ENCODE measurements around the gene CEBPA.

Gene CEBPA

DNA sequence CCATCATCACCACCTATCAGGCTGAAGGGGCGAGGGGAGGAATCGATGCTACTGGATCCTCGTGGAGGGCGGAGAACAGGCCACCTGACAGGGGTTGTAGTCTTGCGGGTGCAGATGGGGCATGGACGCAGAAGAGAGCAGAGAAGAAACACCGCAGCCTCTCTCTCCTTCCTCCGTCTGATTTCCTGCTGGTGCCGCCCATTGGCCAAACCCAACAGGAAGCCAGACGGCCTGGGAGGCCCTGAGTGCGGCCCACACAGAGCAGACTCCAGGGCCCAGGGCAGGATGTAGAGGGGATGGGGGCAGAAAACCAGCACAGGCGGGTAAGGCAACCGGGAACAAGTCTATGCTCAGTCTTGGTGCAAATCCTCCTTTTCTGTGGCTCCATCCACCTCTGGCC is 15.4 kb downstream of the CEBPA start:
- no peak for DNase-seq

DNA sequence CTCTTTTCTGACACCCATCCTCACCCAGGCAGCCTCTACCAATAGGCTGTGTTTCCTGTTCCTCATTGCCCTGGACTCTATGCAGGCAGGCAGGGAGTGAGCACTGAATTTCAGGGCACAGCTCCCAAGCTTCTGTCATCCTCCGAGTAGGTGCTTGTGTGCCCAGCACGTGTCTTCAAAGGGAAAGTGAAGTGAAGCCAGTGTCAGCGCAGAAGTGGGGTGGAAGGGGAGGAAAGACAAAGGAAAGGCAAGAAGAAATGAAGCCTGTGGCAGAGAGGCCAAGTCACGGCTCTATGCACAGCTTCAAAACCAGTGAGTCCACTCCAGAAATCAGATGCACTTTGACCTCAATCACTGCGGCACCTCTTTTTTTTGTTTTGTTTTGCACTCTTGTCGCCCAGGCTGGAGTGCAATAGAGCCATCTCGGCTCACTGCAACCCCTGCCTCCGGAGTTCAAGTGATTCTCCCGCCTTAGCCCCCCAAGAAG is 16.9 kb downstream of the CEBPA start:
- DNase-seq: no peak

GRCh38 chr19:33284756-33285155 is 17.6 kb downstream of the CEBPA start:
- DNase-seq: no peak

DNA sequence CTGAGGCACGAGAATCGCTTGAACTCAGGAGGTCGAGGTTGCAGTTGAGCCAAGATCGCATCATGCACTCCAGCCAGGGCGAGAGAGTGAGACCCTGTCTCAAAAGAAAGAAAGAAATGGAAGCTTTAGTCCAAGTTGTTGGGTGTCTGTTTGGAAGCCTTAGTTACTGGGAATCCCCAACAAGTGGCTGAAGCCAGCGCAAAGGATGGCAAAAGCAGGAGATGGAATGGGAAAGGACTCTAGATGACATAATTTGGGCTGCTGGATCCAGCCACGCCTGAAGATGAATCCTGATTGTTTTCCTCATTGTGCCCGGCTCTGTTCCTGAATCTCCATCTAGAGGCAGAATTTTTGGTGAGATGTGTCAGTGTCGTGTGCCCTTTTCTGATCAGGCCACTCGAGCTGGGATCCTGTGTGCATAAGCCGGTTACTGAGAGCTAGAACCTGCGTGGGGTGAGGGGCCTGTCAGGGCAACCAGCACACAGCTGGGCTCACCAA is 18.1 kb downstream of the CEBPA start:
- DNase-seq: no peak

DNA sequence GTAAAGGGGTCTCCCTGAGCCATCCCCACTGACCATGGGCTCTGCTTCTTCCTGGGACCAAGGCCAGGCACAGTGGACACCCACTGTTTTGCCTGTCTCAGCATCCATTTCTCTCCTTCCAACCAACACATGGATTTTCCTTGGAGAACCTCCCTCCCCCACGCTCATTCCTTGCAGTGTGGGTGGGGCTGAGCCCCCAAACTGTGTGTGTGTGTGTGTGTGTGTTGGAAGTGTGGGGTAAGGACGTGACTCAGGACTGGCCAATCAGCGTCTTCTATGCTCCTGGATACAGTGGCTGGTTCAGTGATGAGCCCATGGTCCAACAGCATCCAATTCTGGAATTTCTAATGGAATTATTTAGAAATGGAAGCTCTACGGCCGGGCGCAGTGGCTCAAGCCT is 18.7 kb downstream of the CEBPA start:
- DNase-seq: no peak

DNA sequence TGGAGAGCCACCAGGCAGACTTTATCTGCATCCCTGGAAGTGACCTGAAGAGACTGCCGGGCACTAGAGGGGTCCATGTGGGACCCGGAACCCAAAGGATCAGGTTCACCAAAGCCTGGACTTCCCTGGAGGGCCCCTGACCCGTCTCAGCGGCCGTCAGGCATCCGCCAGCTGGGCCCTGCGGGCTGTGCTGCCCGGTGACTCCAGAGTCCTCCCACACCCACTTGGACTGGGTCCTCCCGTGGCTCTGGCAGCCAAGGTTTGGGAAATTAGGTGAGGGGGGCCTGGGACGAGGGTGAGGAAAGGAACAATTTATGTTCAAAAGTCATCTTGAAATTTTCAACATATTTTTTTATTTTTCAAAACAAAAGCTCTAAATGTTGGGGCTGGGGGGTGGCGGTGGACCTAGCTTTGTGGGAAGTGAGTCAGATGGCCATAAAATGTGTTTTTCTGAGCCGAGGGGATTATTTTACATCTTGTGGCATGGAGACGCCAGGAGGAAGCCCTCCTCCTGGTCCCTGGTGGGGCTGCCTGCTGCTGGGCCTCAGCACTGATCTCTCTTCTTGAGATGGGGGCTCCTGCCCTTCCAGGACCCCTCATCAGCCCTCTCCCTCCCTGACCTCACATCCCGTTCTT is 20.2 kb downstream of the CEBPA start:
- no peak for DNase-seq

DNA sequence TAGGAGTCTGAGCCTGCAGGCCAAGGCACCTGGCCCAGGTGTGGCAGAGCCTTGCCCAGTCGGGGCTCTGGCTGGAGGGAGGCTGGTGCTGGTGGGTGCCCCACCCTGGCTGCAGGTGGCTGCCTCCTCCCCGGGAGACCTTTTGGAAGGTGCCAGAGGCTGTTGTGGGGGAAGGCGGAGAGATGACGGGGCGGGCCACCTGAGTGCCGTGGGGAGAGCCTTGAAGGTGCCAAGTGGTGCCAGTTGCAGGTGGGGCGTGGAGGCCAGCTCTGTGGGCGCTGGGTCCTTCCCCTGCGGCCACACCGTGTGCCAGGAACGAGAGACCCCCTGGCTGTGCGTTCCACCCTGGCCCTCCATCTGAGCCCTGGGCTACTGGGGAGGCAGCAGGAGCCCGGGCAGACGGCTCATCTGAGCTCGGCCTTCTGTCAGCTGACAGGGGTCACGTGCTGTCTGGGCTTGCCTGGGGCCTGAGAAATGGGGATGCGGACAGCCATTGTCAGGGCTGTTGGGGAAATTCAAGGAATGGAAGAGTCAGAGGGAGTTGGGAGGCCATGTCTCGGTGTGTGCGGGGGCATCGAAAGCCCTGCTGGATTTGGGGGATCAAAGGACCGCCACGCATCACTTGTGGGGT is 20.9 kb downstream of the CEBPA start:
- DNase-seq: no peak

- DNase-seq: no peak
Measured at GRCh38 chr19:33280351-33280921, 21.9 kb downstream of the CEBPA start.

GRCh38 chr19:33279430-33280350 is 22.6 kb downstream of the CEBPA start:
- no peak for DNase-seq

DNA sequence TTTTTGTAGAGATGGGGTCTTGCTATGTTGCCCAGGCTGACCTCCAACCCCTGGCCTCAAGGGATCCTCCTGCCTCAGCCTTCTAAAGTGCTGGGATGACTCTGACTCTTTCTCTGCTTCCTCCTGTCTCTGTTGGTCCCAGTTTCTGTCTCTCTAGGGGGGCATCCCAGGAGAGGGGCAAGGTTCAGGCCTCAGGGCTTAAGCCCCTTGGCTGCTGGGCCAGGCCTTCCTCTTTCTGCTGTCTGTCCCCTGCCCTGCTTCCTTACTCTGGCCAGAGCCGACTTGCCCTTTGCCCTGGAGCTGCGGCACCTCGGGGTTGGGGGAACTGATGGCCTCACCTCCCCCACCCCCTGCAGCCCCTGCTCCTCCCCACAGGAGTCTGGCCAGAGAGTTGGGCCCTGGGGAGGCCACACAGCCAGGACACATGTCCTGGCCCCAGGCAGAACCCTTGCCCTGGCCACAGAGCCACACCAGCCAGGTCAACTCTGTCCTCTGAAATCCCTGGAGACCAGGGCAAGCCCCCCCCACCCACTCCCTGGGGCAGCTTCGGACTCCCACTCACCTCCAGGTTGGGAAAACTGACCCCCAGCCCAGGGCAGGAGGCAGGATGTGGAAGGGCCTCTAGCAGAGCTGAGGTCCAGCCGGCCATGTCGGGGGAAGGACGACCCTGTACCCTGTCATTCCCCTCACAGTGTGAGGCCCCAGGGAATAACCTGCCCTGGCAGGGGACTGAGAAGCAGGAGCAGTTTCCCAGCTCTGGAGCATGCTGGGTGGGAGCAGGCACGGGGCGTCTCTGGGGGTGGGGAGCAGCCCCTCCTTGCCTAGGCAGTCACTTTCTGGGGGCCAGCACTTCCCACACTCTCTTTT is 23.7 kb downstream of the CEBPA start:
- DNase-seq: no peak

DNA sequence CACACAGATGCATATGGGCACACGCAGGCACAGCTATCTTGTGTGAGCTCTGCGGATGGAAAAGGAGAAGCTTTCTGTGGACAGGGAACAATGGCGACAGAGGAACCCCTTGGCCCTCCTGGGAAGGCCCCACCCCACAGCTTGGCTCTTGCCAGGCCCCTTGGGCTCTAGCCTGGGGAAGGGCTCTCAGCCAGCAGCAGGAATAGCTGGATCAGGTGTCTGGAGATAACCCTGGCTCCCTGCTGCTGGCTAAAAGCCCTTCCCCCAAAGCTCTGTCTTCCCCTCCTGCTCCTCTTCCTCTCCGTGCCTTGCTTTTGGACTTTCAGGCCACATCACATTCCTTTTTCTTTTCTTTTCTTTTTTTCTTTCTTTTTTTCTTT is 24.3 kb downstream of the CEBPA start:
- DNase-seq: no peak

- DNase-seq: no peak
Measured at GRCh38 chr19:33277434-33277833, 24.9 kb downstream of the CEBPA start.

DNA sequence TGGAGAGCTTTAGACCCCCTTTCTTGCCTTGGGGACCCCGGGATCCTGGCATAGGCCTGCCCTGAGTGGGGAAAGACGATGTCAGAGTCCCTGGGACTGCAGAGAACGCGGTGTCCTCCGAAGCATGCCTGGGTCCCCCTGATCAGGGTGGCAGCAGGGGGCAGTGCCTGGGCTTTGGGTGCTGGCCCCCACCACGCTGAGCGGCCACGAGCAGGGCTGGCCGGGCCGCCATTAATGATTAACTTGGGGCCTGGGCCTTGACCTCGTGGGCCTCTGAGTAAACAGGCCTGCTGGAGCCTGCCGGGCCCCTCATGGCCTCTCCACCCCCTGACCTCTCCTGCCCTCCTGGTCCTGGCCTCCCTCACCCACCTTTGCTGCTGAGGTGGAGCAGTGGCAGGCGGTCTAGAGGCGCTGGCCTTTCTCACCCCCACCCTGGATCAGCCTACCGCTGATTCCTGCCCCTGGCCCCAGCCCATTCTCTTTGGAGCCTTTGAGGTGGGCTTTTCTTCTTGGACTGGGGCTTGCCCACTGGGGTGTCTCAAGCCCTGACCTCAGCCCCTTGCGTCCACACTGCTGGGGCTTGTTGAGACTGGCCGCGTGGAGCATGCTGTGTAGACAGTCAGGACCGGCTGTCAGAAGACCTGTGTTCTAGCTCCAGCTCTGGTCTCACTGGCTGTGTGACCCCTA is 26.3 kb downstream of the CEBPA start:
- no peak for DNase-seq

DNA sequence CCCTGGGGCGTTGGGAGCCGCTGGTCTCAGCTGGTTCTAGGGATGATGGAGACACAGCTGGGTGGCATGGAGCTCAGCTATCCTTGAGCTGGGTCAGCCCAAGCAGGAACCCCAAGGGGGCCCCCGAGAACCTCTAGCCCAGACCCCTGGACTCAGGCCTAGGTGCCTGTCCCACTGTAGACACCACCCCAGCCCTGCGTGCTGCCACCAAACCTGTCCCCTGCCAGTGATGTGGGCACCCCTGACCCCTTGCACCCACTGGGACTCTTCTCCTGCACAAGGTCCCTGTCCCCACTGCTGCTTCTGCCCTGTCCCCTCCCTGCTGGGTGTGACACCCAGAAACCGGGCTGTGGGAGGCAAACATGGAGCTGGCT is 26.8 kb downstream of the CEBPA start:
- DNase-seq: no peak

DNA sequence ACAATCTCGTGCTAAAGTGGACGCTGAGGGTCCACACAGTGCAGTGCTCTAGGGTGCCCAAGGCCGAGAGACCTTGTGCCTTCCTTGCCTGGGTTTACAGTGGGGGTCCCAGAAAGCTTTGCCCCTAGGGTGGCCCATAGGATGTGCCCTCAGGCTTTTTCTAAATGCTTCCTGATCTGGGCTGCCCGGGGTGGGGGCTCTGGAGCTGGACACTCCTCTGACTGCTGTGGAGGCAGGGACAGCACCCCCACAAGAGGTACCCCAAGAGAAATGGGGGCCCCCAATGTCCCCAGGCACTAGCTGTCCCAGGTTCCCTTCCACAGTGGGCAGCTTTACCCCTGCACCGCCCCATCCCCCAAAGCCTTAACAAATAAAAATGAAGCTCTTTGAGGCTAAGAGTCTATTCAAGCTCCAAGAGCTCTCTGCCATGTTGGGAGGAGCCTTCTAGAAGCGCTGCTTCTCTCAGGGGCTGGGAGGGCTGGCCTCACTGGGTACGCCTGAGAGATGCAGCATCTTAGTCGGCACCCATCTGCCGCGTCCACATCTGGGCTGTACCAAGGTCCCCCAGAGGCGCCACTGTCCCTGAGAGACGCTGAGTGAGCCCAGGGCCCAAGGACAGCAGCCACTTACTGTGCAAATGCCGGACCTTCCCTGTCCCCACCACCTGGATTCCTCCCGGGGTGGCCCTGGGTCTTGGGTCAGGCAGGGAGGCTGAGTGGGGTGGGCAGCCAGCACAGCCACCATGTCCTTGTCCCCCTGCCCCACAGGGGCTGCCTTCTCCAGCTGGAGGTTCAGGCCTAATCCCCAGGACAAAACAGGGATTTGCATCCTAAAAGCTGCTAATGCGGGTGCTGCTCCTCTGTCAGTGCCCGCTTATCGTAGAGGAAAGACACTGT is 27.4 kb downstream of the CEBPA start:
- DNase-seq: no peak

- DNase-seq: no peak
Measured at GRCh38 chr19:33273881-33274662, 28.3 kb downstream of the CEBPA start.

DNA sequence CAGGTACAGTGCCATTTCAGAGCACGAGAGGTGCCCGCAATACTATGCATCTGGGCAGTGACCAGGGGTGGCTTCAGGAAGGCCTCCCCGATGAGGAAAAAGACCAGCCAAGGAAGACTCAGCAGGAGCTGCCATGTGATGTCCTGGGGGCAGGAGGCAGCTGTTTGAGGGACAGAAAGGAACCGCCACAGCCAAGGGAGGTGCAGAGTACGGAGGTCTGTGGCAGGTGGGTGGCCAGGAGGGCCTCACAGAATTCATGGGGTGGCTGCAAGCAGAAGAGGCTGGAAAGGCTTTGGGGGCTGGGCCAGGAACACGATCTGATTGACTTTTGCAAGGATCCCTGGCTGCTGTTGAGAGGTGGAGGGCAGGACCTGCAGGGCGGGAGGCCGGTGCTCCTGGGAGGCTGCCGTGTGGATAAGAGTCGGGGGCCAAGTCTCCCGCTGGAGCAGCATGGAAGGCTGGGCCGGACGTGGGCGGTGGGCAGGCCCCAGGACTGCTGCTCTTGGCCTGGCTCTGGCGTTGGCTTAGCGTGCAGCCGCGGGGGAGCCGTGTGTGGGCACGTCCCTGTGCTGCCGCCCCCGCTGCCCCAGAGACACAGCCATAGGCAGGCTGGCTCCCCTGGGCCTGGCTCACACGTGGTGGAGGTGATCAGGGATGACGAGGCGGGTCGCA is 29.1 kb downstream of the CEBPA start:
- DNase-seq: no peak

DNA sequence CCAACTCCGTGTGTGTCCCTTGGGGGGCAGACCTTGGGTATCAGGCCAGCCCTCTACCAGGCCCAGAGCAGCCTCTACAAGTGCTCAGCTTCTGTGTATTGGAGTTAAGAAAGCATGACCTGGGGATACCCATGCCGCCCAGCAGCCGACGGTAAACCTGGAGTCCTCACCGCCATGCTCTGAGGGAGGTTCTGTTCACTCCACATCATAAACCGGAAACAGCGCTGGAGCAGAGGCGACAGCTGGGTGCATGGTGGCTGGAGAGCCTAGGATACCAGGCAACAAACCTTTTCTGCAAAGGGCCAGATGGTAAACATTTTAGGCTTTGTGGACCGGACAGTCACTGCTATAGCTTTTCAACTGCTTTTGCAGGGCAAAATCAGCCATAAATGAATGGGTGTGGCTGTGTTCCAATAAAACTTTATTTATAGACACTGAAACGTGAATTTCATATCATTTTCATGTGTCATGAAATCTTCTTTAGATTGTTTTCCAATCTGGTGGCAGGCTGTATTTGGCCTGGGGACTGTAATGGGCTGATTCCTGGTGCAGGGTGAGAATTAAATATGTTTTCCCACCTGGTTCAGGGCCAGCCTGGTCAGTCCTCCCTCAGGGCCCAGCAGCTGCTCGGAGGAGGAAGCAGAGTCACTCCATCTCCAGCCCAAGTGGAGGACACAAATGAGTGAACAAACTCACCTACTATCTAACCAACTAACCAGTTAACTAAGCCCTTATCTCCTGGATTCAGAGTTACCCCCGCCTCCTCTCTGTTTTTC is 30.9 kb downstream of the CEBPA start:
- no peak for DNase-seq

All from hematopoietic multipotent progenitor cell treated with erythropoietin and hydrocortisone succinate and interleukin-3 and kit ligand, for 8 days (in vitro differentiated cells).